HL-60 (cell line): Measurements from ENCODE around the gene CD80.

ENCODE experiments used
- DNase-seq, 2 experiments: peaks; one replicate each; pipeline ENCODE4 v3.0.0-alpha.2; 2010 to 2020; ENCODE audit warnings: low read depth in 1 of 2, low spot score in 1 of 2
- H3K27ac ChIP-seq: fragments of 250-450 bp; sonication (Bioruptor Pico); replicated peaks from 2 replicates; pipeline ENCODE4 v1.5.1; 2020; ENCODE audit warnings: mild to moderate bottlenecking, moderate library complexity
- H3K27me3 ChIP-seq: fragments of 250-450 bp; sonication (Bioruptor Pico); 2 replicates; pipeline ENCODE4 v1.5.1; 2021; ENCODE audit warnings: mild to moderate bottlenecking, moderate library complexity; ENCODE audit not compliant: insufficient read depth, poor library complexity, severe bottlenecking
- H3K4me3 ChIP-seq: replicated peaks from 2 replicates; pipeline ENCODE4 v1.5.1; 2011; ENCODE audit warnings: mild to moderate bottlenecking, control low read depth, low read length; ENCODE audit not compliant: insufficient read depth
- CTCF ChIP-seq: IDR thresholded peaks from one replicate; pipeline ENCODE4 v1.5.1; 2011; ENCODE audit warnings: low read length, control low read depth, inconsistent platforms; ENCODE audit not compliant: insufficient read depth
- GABPA ChIP-seq: IDR thresholded peaks from 2 replicates; pipeline ENCODE4 v1.6.1; 2012; ENCODE audit warnings: low read depth
- POLR2AphosphoS5 ChIP-seq: IDR thresholded peaks from 2 replicates; pipeline ENCODE4 v1.6.1; 2012; ENCODE audit warnings: low read depth
- REST ChIP-seq: IDR thresholded peaks from 2 replicates; pipeline ENCODE4 v1.6.1; 2012; ENCODE audit warnings: low read depth; ENCODE audit not compliant: insufficient replicate concordance
- SPI1 ChIP-seq: IDR thresholded peaks from 2 replicates; pipeline ENCODE4 v1.6.1; 2012; ENCODE audit warnings: low read depth, mild to moderate bottlenecking, borderline replicate concordance

CD80 gene

DNA sequence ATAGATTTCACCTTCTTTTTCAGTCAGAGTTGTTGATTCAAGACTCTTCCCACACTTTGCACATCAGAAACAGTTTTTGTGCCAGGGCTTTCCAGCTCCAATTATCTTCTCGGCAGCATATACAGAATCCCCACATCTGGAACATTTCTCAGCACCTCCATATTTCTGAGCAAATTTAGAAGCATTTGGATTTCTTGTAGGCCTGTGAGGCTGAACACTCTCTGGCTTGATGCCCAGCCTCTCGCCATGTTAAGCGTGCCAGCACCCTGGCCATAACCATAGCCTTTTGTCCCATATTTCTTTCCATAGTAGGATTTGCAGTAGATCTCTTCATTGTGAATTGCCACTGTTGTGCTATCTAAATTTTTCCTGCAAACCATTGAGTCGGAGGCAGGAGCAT, 28.3 kb downstream of the CD80 start:
- H3K27ac ChIP-seq, result no peak overlapping the region
- H3K27me3 ChIP-seq, result no peaks in the 10 kb centered on the region
- TF ChIP-seq REST (no peak), POLR2AphosphoS5 (no peak), CTCF (no peak), GABPA (no peak), SPI1 (no peak)
- H3K4me3 ChIP-seq, result no peak overlapping the region
- DNase-seq, result no peak

DNA sequence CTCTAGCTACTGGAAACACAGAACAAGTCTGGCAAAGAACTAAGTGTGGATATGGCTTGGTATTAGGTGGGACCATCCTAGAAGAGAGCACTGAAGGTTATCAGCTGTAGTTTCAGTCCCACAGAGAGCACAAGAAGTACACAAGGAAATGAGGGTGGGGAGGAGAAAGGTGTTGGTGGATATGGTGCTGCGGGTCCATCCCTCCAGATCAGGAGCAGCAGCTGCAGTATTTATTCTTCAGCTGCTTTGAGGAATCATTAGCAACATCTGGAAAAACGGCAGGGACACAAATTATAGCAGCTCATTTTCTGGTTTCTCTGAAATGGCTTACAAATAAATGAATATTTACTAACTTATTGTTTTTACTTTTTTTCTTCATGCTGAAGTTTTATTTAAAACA, 29.0 kb downstream of the CD80 start:
- no peak for TF ChIP-seq SPI1
- Histone ChIP-seq H3K4me3 (no peak overlapping the region), H3K27ac (no peak overlapping the region), H3K27me3 (no peaks in the 10 kb centered on the region)
- no peak for DNase-seq

- TF ChIP-seq REST (no peak), GABPA (no peak), SPI1 (no peak), POLR2AphosphoS5 (no peak)
- Histone ChIP-seq H3K27me3 (no peaks in the 10 kb centered on the region), H3K4me3 (no peak overlapping the region), H3K27ac (no peak overlapping the region)
- DNase-seq, result no peak
Measured at GRCh38 chr3:119529883-119530282, 29.5 kb downstream of the CD80 start.

GRCh38 chr3:119527714-119528113, 31.7 kb downstream of the CD80 start:
- Histone ChIP-seq H3K27me3 (no peaks in the 10 kb centered on the region), H3K27ac (no peak overlapping the region), H3K4me3 (no peak overlapping the region)
- DNase-seq, result no peak
- TF ChIP-seq CTCF (no peak), REST (no peak), POLR2AphosphoS5 (no peak), GABPA (no peak), SPI1 (no peak)
